ENCODE data around the gene ARHGAP26. TPM values are rescaled to one million over a fixed set of nuclear protein-coding genes. Genes with fewer than 3 reads are reported as not detected.
"Not testable (repeated sequence)": the region's sequence is repeated elsewhere in the genome, so short reads cannot be mapped to it uniquely, and the experiment has no call there.

Gene ARHGAP26
- total RNA-seq, 1 donor from 2014 or later: 8.9 TPM

- no peak for TF ChIP-seq CTCF (IDR thresholded peaks at IDR 0.05; ENCODE audit: unreplicated experiment)
- Mint-ChIP-seq H3K36me3 (no peaks in the 10 kb centered on the region), H3K4me1 (peaks cover 27% of the 10 kb centered on the region), H3K9me3 (no peaks in the 10 kb centered on the region), H3K27ac (no peak overlapping the region), H3K27me3 (ENCODE audit: low read depth) (no peaks in the 10 kb centered on the region), H3K4me3 (no peak overlapping the region)
- no peak for DNase-seq (ENCODE audit: low spot score in 2 of 2, unreplicated experiment in 2 of 2)
Measured at GRCh38 chr5:143115381-143115780, 345.2 kb downstream of the ARHGAP26 start.

GRCh38 chr5:143116814-143117213, 346.6 kb downstream of the ARHGAP26 start:
- TF ChIP-seq CTCF (IDR thresholded peaks at IDR 0.05; ENCODE audit: unreplicated experiment): no peak
- Mint-ChIP-seq H3K36me3 (no peaks in the 10 kb centered on the region), H3K4me3 (no peak overlapping the region), H3K9me3 (no peaks in the 10 kb centered on the region), H3K27ac (no peak overlapping the region), H3K4me1 (peaks cover 19% of the 10 kb centered on the region), H3K27me3 (ENCODE audit: low read depth) (no peaks in the 10 kb centered on the region)
- no peak for DNase-seq (ENCODE audit: low spot score in 2 of 2, unreplicated experiment in 2 of 2)

GRCh38 chr5:143117821-143118220, 347.6 kb downstream of the ARHGAP26 start:
- Mint-ChIP-seq H3K4me1 (peaks cover 11% of the 10 kb centered on the region), H3K27ac (no peak overlapping the region), H3K36me3 (no peaks in the 10 kb centered on the region), H3K9me3 (no peaks in the 10 kb centered on the region), H3K4me3 (no peak overlapping the region), H3K27me3 (ENCODE audit: low read depth) (no peaks in the 10 kb centered on the region)
- no peak for DNase-seq (ENCODE audit: low spot score in 2 of 2, unreplicated experiment in 2 of 2)
- TF ChIP-seq CTCF (IDR thresholded peaks at IDR 0.05; ENCODE audit: unreplicated experiment): no peak

GRCh38 chr5:143118222-143118621, 348.0 kb downstream of the ARHGAP26 start:
- Mint-ChIP-seq H3K27ac (no peak overlapping the region), H3K27me3 (ENCODE audit: low read depth) (no peaks in the 10 kb centered on the region), H3K4me1 (peaks cover 11% of the 10 kb centered on the region), H3K4me3 (no peak overlapping the region), H3K9me3 (no peaks in the 10 kb centered on the region), H3K36me3 (no peaks in the 10 kb centered on the region)
- no peak for TF ChIP-seq CTCF (IDR thresholded peaks at IDR 0.05; ENCODE audit: unreplicated experiment)
- no peak for DNase-seq (ENCODE audit: low spot score in 2 of 2, unreplicated experiment in 2 of 2)

- H3K27me3 Mint-ChIP-seq (ENCODE audit: low read depth); DNase-seq (ENCODE audit: low spot score in 2 of 2, unreplicated experiment in 2 of 2); H3K36me3 Mint-ChIP-seq; H3K9me3 Mint-ChIP-seq; H3K4me3 Mint-ChIP-seq; H3K4me1 Mint-ChIP-seq; H3K27ac Mint-ChIP-seq: not testable (repeated sequence)
Measured at GRCh38 chr5:143118818-143119217, 348.6 kb downstream of the ARHGAP26 start.

- peaks cover 5% of the 10 kb centered on the region for H3K4me1 Mint-ChIP-seq
- DNase-seq (ENCODE audit: low spot score in 2 of 2, unreplicated experiment in 2 of 2): no peak
- TF ChIP-seq CTCF (IDR thresholded peaks at IDR 0.05; ENCODE audit: unreplicated experiment): no peak
- H3K36me3 Mint-ChIP-seq: no peaks in the 10 kb centered on the region
- H3K27ac Mint-ChIP-seq: no peak overlapping the region
- no peaks in the 10 kb centered on the region for H3K27me3 Mint-ChIP-seq (ENCODE audit: low read depth)
- H3K9me3 Mint-ChIP-seq: no peaks in the 10 kb centered on the region
- H3K4me3 Mint-ChIP-seq: no peak overlapping the region
Measured at GRCh38 chr5:143119291-143119769, 349.2 kb downstream of the ARHGAP26 start.

Measured in mesothelial cell of epicardium (in vitro differentiated cells).